K562 (cell line): ENCODE data around the gene PITRM1. TPM values are rescaled to one million over a fixed set of nuclear protein-coding genes. Genes with fewer than 3 reads are reported as not detected.

Experiments used
- ATAC-seq: fragments of 200-7000 bp; cut with Tn5 transposase; 3 replicates; pipeline ENCODE4 v1.9.1; 2020; ENCODE audit warnings: moderate library complexity
- BruUV-seq: library from RNA; stranded (reverse); fragments of 400-500 nt; replicated peaks from 2 replicates; lab custom pipeline; 2021; lab: Mats Ljungman, UMichigan
- CTCF ChIA-PET: fragments of 300-600 bp; formaldehyde crosslinking; extraction: SDS; loops from one replicate; lab custom pipeline; 2021; ENCODE audit warnings: low intra/inter-chr PET ratio; lab: Yijun Ruan, JAX
- POLR2A ChIA-PET: fragments of 300-600, 350-650 bp; sonication (Branson Sonifier 250); formaldehyde crosslinking; extraction: SDS; loops from one replicate; lab custom pipeline; 2021; ENCODE audit warnings: antibody characterized with exemption, inconsistent platforms; lab: Yijun Ruan, JAX
- DNase-seq, 4 experiments: peaks; one replicate each; pipeline versions ENCODE4 v3.0.0 to v3.0.0-alpha.2; 2011 to 2018; ENCODE audit warnings: low spot score in 3 of 4, mixed read lengths in 3 of 4; ENCODE audit errors: extremely low read depth in 1 of 4
- FAIRE-seq: peaks from 2 replicates; lab custom pipeline; 2011; peaks lifted over from hg19 to GRCh38; lab: Jason Lieb, UNC
- H2AFZ ChIP-seq: 2 replicates; pipeline ENCODE4 v1.6.0; 2011; ENCODE audit warnings: low read depth, low read length, control low read depth, inconsistent platforms
- H3K27ac ChIP-seq: fragments of 200-600 bp; 3 replicates; pipeline ENCODE4 v1.8.0; 2011; ENCODE audit warnings: low read depth, mild to moderate bottlenecking, control low read depth, inconsistent platforms, low read length, moderate library complexity, mixed read lengths; ENCODE audit errors: extremely low read depth
- H3K27me3 ChIP-seq, 2 experiments: fragments of 300-600 bp in 1 of 2; 2 replicates in 1 of 2; 3 replicates in 1 of 2; pipeline versions ENCODE4 v1.6.0 to v1.8.0; 2011; ENCODE audit warnings: inconsistent platforms in 2 of 2, low read length in 2 of 2, mild to moderate bottlenecking in 1 of 2, mixed read lengths in 1 of 2, moderate library complexity in 1 of 2; ENCODE audit not compliant: control insufficient read depth in 2 of 2, insufficient read depth in 2 of 2
- H3K36me3 ChIP-seq: fragments of 300-600 bp; 3 replicates; pipeline ENCODE4 v1.8.0; 2011; ENCODE audit warnings: mild to moderate bottlenecking, low read length, inconsistent platforms; ENCODE audit not compliant: control insufficient read depth, insufficient read depth
- H3K4me1 ChIP-seq, 2 experiments: fragments of 200-600 bp in 1 of 2; replicated peaks in 1 of 2; 2 replicates in 1 of 2; 3 replicates in 1 of 2; pipeline versions ENCODE4 v1.5.1 to v1.8.0; 2011; ENCODE audit warnings: inconsistent platforms in 2 of 2, low read length in 2 of 2, mild to moderate bottlenecking in 1 of 2, mixed read lengths in 1 of 2, moderate library complexity in 1 of 2; ENCODE audit not compliant: control insufficient read depth in 2 of 2, insufficient read depth in 2 of 2
- H3K4me2 ChIP-seq: 2 replicates; pipeline ENCODE4 v1.6.1; 2011; ENCODE audit warnings: low read length, control low read depth, inconsistent platforms, mixed read lengths; ENCODE audit not compliant: insufficient read depth
- H3K4me3 ChIP-seq: fragments of 200-600 bp; sonication (generic), shearing (Covaris generic); 2 replicates; pipeline ENCODE4 v1.5.1; 2016; ENCODE audit warnings: control low read depth, inconsistent platforms
- H3K79me2 ChIP-seq: fragments of 200-600 bp; 3 replicates; pipeline ENCODE4 v1.8.0; 2011; ENCODE audit warnings: low read length, inconsistent platforms; ENCODE audit not compliant: control insufficient read depth, insufficient read depth
- H3K9ac ChIP-seq, 2 experiments: 2 replicates each; pipeline versions ENCODE4 v1.6.0 to v1.6.1; 2011; ENCODE audit warnings: low read depth in 2 of 2, low read length in 2 of 2, control low read depth in 1 of 2, inconsistent platforms in 1 of 2, mild to moderate bottlenecking in 1 of 2, mixed read lengths in 1 of 2; ENCODE audit not compliant: insufficient read depth in 1 of 2
- H3K9me1 ChIP-seq: one replicate; pipeline ENCODE4 v1.6.0; 2011; ENCODE audit warnings: inconsistent platforms, mild to moderate bottlenecking, low read length, moderate library complexity; ENCODE audit not compliant: control insufficient read depth, insufficient read depth
- H3K9me3 ChIP-seq: replicated peaks from 2 replicates; pipeline ENCODE4 v1.5.1; 2011; ENCODE audit warnings: low read depth, low read length, inconsistent platforms; ENCODE audit not compliant: control insufficient read depth, insufficient read depth
- H4K20me1 ChIP-seq: replicated peaks from 2 replicates; pipeline ENCODE4 v1.6.1; 2011; ENCODE audit warnings: low read length, inconsistent platforms, mixed read lengths; ENCODE audit not compliant: control insufficient read depth, insufficient read depth
- CBFA2T3 ChIP-seq: fragments of 450-650 bp; IDR thresholded peaks from 2 replicates; pipeline ENCODE4 v1.6.1; 2017
- EWSR1 ChIP-seq: fragments of 450-650 bp; IDR thresholded peaks from 2 replicates; pipeline ENCODE4 v1.6.1; 2018; ENCODE audit warnings: borderline replicate concordance, mild to moderate bottlenecking, low read depth, moderate library complexity; ENCODE audit not compliant: partially characterized antibody
- HNRNPH1 ChIP-seq: fragments of 200-400 bp; formaldehyde crosslinking; optimal IDR thresholded peaks from 2 replicates; pipeline ENCODE3; 2017; ENCODE audit warnings: low read depth, mild to moderate bottlenecking, low read length, moderate library complexity
- MTA3 ChIP-seq: fragments of 450-650 bp; formaldehyde crosslinking; IDR thresholded peaks from 2 replicates; pipeline ENCODE4 v1.6.1; 2017; ENCODE audit warnings: mild to moderate bottlenecking, borderline replicate concordance
- NBN ChIP-seq: fragments of 450-650 bp; IDR thresholded peaks from 2 replicates; pipeline ENCODE4 v1.6.1; 2016; ENCODE audit warnings: low read depth, mild to moderate bottlenecking
- POLR2AphosphoS2 ChIP-seq: IDR thresholded peaks from 2 replicates; pipeline ENCODE4 v1.6.1; 2012; ENCODE audit warnings: low read length, improper control_type of control experiment
- POLR2G ChIP-seq: fragments of 200-400 bp; formaldehyde crosslinking; IDR thresholded peaks from 2 replicates; pipeline ENCODE4 v1.6.1; 2017; ENCODE audit warnings: low read depth, mild to moderate bottlenecking, antibody characterized with exemption, low read length, moderate library complexity
- WGBS: fragments of 100-300 bp; shearing (Covaris generic); methylation state at CpG from one replicate; pipeline ENCODE4 v1.1.6; 2016; ENCODE audit warnings: low coverage, mixed read lengths; ENCODE audit not compliant: insufficient coverage; ENCODE audit errors: missing lambda C conversion rate; 5-methylcytosine and 5-hydroxymethylcytosine counted together
- in situ Hi-C: fragments of 300-500 bp; cut with MboI; formaldehyde crosslinking; loops from 4 replicates; pipeline ENCODE4 v1.15.0; 2018; ENCODE audit warnings: inconsistent platforms, mixed read lengths
- intact Hi-C: fragments of 100-400 bp; cut with micrococcal nuclease; formaldehyde crosslinking; loops from 2 replicates; pipeline ENCODE4 v1.14.2; 2022
- polyA plus RNA-seq, 8 experiments: library from polyadenylated mRNA; depleted of rRNA in 4 of 8; stranded (reverse) in 5 of 8; unstranded in 3 of 8; fragments of >200 nt; fragmentation: Nextera tagmentation in 2 of 8; fragmentation: Illumina TruSeq in 1 of 8; extraction: Ambion mirVana in 2 of 8; extraction: Trizol in 1 of 8; gene quantifications; 2 replicates each; pipeline versions ENCODE4 v1.2.1 to v1.2.3, GENCODE V29; 2011 to 2014; ENCODE audit warnings: inconsistent platforms in 1 of 8, missing spikeins in 1 of 8
- total RNA-seq, 7 experiments: library from RNA; depleted of rRNA in 6 of 7; stranded (reverse); fragments of >200 nt in 6 of 7; fragmentation: Illumina TruSeq in 2 of 7; extraction: Trizol in 2 of 7; gene quantifications; 2 replicates each; pipeline versions ENCODE4 v1.2.1 to v1.2.3, GENCODE V29; 2011 to 2021; ENCODE audit warnings: low replicate concordance in 1 of 7

The PITRM1 gene
- total and polyA plus RNA-seq, 9 of the 15 experiments (the other 6 are each of a cell fraction or from before 2014, with no cell fraction given): 21.1 to 70.4 (median 39.7) TPM

DNA sequence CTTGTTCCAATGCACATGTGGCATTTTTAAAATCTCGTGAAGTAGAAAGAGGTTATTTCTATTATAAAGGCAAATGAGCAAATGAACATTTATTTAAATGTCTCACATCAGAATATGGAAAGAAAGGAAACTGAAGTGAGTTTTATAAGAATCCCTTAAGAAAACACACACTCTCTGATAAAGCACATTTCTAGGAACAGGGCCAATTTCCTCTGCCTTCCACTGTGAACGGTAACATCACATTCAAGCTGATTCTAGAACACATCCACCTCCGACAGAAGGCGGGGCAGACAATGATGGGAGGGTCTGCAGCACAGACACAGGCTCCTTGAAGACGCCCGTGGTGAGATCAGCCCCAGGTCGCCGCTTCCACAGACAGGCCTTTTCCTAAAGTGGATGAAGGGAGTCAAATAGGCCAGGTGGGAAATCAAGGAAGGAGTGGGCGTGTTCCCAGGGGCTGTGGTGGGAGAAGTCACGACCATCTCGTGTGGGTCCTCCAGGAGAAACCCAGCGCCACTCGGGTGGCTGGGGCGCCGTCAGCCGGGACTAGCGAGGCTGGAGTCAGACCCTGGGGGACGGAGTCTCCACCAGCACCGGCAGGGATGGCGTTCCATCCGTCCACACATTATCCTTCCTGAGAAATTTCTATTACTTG, 31.1 kb downstream of the PITRM1 start:
- Histone ChIP-seq H3K4me3 (no peak overlapping the region), H2AFZ (no peak overlapping the region), H3K79me2 (no peaks in the 10 kb centered on the region), H3K27ac (no peak overlapping the region), H3K36me3 (peaks cover 97% of the 10 kb centered on the region), H3K4me2 (no peak overlapping the region), H3K4me1 (peaks cover 0 to 4% of the 10 kb centered on the region in 2 experiments; a peak in 1 of 5 replicates), H3K9me1 (no peaks in the 10 kb centered on the region), H3K27me3 (no peaks in the 10 kb centered on the region), H3K9ac (no peak overlapping the region), H3K9me3 (no peaks in the 10 kb centered on the region), H4K20me1 (no peaks in the 10 kb centered on the region)
- 89% methylated on average over 21 of the region's 21 CpGs for WGBS
- TF ChIP-seq NBN: no peak
- peak; percentile 49 for TF ChIP-seq POLR2G
- POLR2A ChIA-PET: no interaction called here
- CTCF ChIA-PET: no interaction called here
- intact Hi-C loops (no loop called here), in situ Hi-C loops (no loop called here)
- BruUV-seq: no TSS peak
- no peak for FAIRE-seq
- ATAC-seq: no peak
- DNase-seq: no peak

DNA sequence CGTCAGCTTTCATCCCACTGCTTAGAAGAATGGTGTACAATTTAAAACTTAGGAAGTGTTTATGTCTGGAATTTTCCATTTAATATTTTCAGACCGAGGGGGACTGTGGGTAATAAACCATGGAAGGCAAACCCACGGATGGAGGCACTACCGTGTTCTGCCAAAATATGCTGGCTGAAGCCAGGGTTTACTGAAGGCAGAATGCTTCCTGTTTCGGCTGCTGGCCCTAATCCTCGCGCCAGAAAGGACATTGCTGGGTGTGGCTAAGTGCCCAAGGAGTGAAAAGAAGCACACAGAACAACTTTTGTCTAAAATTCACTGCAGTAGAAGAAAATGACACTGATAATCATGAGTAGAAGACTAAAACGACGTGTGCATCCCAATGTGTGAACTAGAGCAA, 32.3 kb downstream of the PITRM1 start:
- peaks cover 98% of the 10 kb centered on the region for H3K36me3 ChIP-seq
- in situ Hi-C loops: no loop called here
- ATAC-seq (no peak), DNase-seq (no peak), FAIRE-seq (no peak)
- no peaks in the 10 kb centered on the region for H3K27me3 ChIP-seq
- no peak overlapping the region for H3K4me2 ChIP-seq
- intact Hi-C loops: no loop called here
- ChIA-PET POLR2A (no interaction called here), CTCF (no interaction called here)
- H2AFZ ChIP-seq: no peak overlapping the region
- H3K4me1 ChIP-seq: peaks cover 0 to 4% of the 10 kb centered on the region in 2 experiments; a peak in 1 of 5 replicates
- no peaks in the 10 kb centered on the region for H3K9me3 ChIP-seq
- H3K27ac ChIP-seq: no peak overlapping the region
- H3K9me1 ChIP-seq: no peaks in the 10 kb centered on the region
- BruUV-seq: no TSS peak
- no peaks in the 10 kb centered on the region for H3K79me2 ChIP-seq
- H4K20me1 ChIP-seq: no peaks in the 10 kb centered on the region
- H3K9ac ChIP-seq: no peak overlapping the region
- WGBS: 90% methylated on average over 9 of the region's 9 CpGs
- no peak for TF ChIP-seq HNRNPH1
- no peak for TF ChIP-seq EWSR1
- TF ChIP-seq CBFA2T3: no peak
- TF ChIP-seq MTA3: no peak
- 0 out of 2 replicates have a peak, but pooled peaks have one; percentile 3 for TF ChIP-seq POLR2AphosphoS2
- H3K4me3 ChIP-seq: no peak overlapping the region
